ENCODE results near the gene TAAR9.
"Not testable (repeated sequence)": the region's sequence is repeated elsewhere in the genome, so short reads cannot be mapped to it uniquely, and the experiment has no call there.

The TAAR9 gene

DNA sequence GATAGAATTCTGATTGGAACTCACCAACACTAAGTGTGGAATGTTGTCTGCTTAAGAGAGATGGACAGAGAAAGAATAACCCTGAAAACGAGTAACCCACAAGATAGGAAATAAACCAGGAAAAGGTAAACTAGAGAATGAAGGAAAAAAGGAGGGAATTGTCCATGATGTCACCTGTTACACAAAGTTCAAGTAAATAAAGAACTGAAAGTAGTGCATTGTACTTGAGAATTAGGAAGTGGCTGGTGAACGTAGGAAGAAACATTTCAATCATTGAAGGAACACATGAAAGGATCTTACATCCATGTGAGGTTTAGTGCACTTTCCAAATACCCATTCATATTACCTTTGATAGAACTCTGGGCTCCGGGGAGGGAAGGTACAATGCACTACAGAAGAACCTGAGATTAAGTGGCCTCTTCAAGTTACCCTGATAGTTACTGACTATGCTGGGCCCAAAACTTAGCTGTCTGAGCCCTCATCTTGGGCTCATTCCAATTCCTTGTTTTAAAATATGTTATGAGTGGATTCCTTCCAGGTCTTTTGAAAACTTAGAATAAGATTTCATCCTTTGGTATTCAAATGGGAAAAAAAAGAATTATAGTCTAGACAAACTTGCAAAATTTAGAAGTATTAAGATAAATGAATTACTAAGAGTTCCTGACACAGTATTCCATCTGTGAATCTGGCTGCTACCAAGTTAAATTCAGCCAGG lies 24.1 kb upstream of the TAAR9 start:
- no peak for DNase-seq (ENCODE audit: low read depth in 2 of 2)

DNA sequence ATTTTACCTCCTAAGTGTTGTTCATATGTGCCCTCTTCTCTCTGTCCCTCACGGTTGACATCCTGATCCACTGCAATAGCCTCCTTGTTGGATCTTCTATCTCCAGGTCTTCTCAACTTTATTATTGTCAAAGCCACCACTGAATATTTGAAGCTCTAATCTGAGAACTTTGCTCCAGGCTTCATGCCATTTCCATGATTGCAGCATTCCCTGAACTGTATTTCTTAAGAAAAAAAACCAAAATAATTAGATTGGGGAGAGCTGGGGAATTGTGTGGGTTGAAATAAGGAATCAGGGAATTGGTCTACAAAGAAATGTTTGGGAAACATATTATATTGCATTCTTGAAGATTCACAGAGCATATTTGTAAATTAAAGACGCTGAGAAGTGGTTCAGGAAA lies 22.7 kb upstream of the TAAR9 start:
- no peak for DNase-seq (ENCODE audit: low read depth in 2 of 2)

DNA sequence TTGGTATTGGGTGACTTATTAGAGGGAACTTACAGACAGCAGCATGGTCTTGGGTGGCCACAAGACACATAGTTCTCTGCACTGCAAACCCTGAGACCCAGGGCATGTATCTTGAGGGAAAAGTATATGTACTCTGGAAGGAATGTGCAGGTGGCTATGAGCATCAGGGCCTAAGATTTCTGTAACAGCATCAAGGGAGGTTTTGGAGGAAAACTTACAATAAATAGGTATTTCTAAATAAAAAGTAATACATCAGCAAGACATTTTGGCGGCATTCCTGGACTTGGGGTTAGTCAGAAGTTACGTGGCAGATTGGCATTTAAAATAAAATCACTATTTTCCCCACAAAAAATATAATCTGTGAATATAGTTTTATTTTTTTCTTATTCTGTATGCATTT lies 17.1 kb upstream of the TAAR9 start:
- DNase-seq (ENCODE audit: low read depth in 2 of 2): no peak

DNA sequence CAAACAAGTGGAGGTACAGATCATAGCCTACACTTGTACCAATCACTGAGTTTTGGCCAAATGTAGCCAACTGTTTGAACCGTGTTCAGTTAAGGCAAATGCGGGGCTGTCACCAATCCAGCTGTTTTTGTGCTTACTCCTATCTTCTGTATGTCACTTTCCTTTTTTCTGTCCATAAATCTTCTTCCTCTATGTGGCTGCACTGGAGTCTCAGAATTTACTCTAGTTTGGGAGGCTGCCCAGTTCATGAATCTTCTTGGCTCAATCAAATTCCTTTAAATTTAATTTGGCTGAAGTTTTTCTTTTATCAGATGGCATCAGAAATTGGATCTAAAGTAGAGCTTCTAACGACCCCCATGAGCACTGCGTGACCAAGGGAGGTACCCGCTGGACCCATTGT lies 13.4 kb upstream of the TAAR9 start:
- DNase-seq (ENCODE audit: low read depth in 2 of 2): no peak

DNA sequence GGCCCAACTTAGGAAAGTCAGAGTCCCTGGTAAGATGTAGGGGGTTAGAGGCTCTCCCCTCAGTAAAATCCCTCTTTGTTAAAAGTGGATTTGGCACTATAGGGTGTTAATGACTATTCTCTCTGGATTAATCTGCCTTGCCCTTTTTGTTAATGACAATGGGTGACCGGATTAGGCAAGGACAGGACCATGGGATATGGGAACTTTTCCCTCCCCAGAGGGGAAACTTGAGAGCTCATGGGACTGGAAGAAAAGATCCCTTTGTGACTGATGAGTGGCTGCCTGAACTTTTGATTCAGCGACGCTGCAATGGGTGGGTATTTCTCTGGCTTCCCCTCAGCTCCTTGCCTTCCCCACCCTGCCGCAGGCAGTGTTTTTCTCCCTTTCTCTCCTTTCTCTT lies 12.2 kb upstream of the TAAR9 start:
- DNase-seq (ENCODE audit: low read depth in 2 of 2): no peak

DNA sequence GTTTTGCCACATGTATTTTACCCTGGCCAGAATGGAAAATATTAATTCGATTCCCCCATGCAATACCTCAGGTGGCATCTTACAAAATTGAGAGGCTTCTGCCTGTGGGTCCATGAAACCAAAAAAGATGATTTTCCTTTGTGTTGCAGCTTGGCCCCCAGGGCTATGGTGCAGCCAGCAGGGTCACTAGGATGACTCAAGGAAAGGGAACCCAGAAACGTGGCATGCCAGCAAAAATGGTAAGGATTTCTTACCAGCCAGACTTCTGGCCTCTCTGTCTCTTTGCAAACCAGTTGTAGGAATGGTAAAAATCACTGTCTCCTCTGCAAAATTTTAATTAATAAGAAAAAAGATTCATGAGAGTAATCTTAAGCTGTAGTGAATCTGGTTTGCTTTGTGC lies 11.6 kb upstream of the TAAR9 start:
- DNase-seq (ENCODE audit: low read depth in 2 of 2): no peak

DNA sequence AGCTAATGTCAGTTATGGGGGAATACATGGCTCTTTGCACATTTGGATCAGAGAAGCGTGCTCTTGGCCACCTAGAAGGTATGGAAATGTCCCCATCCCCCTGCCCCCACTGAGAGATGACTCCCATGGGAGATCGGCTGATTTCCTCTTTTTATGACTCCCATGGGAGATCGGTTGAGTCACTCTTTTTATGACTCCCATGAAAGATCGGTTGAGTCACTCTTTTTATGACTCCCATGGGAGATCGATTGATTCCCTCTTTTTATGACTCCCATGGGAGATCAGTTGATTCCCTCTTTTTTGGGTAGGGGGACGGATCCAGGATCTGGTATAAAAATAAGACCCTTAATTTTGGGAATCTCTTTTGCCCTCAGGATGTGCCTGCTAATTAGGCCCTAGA lies 10.3 kb upstream of the TAAR9 start:
- no peak for DNase-seq (ENCODE audit: low read depth in 2 of 2)

DNA sequence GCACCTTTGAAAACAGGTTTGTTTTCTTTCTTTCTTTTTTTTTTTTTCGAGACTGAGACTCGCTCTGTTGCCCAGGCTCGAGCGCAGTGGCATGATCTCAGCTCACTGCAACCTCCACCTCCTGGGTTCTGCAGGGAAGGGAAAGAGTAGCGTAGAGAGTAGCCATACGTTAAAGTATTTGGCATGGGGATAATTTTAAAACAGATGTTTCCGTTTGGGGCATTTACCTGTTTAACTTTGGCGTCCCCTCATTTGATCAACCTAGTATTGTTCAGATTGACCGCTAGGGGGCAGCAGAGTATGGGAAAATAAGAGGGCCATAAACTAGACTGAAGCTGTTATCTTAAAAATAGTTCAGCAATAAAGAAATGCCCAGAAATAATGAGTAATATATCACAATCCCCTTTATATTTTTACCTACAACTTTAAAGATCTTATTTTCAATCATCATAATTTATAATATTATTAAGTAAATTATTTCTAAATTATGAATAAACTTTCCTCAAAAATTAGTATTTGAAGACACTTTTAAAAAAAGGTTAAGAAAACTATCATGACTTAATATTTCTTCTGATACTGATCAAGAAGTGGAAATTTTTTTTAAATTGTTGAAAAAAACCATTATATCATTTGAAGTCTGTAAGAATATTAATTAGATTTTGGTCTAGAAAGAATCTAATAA lies 7.6 kb upstream of the TAAR9 start:
- DNase-seq (ENCODE audit: low read depth in 2 of 2): peak; percentile 40 to 70

DNA sequence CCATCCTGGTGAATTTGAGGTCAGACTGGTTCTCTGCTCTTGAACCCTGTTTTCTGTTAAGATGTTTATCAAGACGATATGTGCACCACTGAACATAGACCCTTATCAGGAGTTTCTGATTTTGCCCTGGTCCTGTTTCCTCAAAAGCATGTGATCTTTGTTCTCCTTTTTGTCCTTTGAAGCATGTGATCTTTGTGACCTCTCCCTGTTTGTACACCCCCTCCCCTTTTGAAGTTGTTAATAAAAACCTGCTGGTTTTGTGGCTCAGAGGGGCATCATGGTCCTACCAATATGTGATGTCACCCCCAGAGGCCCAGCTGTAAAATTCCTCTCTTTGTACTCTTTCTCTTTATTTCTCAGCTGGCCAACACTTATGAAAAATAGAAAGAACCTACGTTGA lies 3.5 kb upstream of the TAAR9 start:
- not testable (repeated sequence) for DNase-seq (ENCODE audit: low read depth in 2 of 2)

DNA sequence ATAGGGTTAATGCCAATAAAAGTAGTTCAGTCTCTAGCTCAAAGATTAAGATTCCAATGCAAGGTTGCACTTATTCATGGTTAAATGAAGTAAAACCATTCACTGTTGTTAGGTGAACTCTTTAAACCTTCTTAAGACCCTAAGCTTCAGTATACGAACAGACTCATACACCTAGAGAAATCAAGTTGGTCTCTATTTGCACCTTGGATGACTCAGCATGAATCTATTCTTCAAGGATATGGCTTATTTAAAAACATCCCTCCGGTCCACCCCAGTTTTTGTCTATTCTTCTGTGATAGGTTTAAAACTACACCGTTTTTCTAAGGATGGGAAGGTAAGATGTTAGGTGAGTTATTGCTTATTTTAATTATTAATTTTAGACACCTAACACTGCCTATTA lies 932 bp upstream of the TAAR9 start:
- no peak for DNase-seq (ENCODE audit: low read depth in 2 of 2)

DNA sequence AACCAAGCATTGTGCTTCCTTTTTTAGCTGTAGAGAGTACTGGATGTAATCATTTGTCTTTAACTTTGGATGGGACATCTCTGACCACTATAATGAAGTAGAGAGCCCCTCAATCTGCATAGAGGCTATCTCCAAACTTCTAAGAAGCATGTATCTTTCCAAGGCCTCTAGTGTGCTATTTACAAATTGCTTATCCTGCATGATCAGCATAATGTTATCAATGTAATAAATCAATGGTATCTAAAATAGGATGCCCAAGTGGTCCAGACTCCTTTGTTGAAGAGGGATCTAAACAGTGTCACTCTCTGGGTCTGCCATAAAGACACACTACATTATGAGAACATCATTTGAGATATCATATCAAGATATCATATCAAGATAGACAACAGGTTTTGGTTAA lies 6.7 kb downstream of the TAAR9 start:
- DNase-seq (ENCODE audit: low read depth in 2 of 2): no peak

DNA sequence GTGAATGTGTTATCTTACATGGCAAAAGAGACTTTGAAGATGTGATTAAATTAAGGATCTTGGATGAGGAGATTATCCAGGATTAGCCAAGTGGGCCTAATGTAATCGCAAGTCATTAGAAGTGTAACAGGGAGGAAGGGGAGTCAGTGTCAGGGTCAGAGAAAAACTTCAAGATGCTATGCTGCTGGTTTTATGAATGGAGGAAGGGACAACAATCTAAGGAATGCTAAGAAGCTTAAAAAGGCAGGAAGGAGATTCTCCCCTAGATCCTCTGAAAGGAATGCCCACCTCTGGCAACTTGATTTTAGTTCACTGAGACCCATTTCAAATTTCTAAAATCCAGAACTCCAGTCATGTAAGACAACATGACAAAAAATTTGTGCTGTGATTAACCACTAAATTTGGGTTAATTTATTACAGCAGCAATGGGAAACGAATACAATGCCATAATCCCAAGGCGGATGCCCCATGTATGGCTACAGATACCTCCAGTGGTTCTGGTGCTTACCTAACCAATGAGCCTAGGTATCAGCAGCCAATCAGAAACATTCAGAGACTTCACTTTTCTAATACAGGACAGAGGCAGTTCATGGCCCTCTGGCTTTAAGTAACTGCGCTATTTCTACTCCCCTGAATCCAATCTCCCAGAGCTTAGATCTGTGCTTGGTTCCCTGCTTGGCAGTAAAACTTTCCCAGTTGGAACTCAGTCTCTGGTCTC lies 10.8 kb downstream of the TAAR9 start:
- DNase-seq (ENCODE audit: low read depth in 2 of 2): no peak

DNA sequence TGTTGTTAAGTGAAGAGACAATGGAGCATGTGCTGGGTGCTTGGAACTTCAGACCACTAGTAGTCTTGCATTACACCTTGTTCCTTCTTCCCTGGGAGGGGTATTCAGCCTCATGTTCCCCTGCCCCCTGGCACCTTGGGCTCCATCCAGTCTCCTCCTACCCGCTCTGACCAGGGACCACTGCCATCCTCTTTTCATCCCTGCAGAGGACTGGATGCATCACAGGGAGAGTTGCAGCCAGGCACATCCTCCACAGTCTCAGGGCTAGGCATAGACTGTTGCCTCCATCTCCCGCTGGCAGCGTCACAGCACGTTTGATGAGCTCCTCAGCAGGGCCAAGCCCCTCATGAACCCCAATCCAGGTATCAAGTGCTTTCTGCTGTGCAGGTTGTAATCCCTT lies 13.1 kb downstream of the TAAR9 start:
- DNase-seq (ENCODE audit: low read depth in 2 of 2): no peak

DNA sequence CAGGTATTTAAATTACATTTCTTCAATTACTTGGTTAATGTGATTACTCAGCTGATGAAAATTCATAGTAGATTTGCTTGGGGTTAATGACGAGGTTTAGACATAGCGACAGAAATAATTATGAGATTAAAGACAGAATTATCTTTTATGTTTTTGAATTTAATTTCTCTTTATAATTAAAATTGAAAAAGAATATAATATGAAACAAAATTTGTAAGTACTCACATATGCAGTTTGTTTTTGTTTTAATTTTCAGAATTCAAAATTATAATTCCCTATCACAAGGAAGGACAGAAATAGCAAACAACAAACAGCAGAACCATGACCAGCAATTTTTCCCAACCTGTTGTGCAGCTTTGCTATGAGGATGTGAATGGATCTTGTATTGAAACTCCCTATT lies 14.3 kb downstream of the TAAR9 start, which contains the start of gene TAAR8:
Gene TAAR8 (plus strand): TSS at position 301 of the 400 bp plus-strand sequence. CDS start 21 bp downstream, at position 322.
- no peak for DNase-seq (ENCODE audit: low read depth in 2 of 2)

DNA sequence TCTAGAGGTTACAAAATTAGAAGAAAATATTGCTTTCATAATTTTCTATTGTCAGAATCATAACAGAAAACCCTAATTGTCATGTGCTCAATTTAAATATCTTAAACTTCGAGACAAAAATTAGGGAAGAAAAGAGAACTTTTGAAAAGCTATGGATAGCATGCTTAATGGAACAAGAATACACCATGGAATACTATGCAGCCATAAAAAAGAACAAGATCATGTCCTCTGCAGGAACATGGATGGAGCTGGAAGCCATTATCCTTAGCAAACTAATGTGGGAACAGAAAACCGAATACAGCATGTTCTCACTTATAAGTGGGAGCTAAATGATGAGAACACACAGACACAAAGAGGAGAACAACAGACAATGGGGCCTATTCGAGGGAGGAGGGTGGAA lies 22.0 kb downstream of the TAAR9 start:
- not testable (repeated sequence) for DNase-seq (ENCODE audit: low read depth in 2 of 2)

DNA sequence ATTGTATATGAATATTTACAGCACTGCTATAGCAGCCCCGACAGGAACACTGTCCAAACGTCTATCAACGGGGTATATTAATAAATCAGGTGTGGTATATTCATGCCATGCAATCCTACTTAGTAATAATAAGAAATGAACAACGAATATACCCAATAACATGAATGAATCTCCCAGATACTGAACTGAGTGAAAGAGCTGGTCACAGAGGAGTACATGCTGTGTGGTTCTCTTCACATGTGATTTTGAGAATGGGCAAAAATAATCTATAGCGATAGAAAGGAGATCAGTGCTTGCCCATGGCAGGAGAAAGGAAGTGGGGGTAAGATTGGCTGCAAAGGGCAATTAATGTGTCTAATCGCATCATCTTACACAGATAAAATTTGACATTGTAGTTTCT lies 28.3 kb downstream of the TAAR9 start:
- DNase-seq (ENCODE audit: low read depth in 2 of 2): no peak

DNA sequence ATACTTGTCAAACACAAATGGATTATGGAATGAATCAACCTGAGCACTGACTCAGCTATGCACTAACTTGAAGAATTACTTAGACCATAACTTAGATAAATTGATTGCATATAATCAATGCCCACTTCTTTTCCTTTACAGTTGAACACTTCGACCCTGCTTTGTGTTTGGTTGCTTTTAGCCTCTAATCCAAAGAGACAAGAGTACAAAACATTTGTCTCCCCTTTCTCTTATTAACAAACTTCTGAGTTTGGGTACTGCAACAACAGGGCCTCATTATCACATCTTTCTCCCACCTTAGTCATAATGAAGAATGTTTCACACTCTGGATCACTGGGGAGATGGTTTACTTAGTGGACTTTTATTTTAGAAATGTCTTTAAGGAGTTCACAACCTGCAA lies 29.5 kb downstream of the TAAR9 start:
- no peak for DNase-seq (ENCODE audit: low read depth in 2 of 2)

DNA sequence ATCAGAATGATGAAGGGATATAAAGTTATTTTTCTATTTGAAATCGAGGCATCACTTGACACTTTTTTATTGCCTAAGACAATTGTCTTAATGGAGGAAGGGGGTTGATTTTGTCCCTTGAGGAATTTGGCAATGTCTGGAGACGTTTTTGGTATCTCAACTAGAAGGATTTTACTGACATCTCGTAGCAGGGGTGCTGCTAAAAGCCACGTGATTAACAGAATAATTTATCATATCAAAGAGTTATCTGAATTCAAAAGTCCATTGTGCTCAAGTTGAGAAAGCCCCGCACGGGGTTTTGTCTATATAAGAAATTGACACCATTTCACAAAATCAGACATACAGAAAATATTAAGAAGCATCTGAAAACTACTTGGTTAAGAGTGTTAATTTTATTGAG lies 30.5 kb downstream of the TAAR9 start:
- DNase-seq (ENCODE audit: low read depth in 2 of 2): no peak

DNA sequence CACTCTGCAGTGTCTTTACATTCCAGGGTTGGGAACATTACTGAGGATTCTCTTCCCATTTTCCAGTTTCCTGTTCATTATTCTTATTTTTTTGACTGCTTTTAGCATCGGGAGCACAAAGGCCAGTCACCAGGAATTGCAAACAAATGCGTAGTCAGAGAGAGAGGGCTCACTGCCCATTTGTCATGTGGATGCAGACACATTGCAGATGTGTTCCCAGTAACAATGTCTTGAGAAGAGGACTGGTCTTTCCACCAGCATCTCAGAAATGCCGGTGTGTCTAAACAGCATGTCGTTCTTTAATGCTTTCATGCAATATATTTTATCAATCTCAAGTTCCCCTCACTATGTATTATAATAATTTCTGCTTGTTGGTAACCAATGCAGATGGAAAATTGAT lies 31.1 kb downstream of the TAAR9 start:
- DNase-seq (ENCODE audit: low read depth in 2 of 2): no peak

DNA sequence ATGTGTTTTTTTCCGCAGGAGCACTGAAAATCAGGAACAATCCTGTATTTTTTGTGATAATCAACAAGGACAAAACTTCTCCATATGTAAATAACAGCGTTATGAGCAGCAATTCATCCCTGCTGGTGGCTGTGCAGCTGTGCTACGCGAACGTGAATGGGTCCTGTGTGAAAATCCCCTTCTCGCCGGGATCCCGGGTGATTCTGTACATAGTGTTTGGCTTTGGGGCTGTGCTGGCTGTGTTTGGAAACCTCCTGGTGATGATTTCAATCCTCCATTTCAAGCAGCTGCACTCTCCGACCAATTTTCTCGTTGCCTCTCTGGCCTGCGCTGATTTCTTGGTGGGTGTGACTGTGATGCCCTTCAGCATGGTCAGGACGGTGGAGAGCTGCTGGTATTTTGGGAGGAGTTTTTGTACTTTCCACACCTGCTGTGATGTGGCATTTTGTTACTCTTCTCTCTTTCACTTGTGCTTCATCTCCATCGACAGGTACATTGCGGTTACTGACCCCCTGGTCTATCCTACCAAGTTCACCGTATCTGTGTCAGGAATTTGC lies 32.2 kb downstream of the TAAR9 start, which contains the start of gene TAAR6:
Gene TAAR6 (plus strand): TSS at position 102 of the 557 bp plus-strand sequence. CDS start 0 bp downstream, at position 102.
- DNase-seq (ENCODE audit: low read depth in 2 of 2): no peak

DNA sequence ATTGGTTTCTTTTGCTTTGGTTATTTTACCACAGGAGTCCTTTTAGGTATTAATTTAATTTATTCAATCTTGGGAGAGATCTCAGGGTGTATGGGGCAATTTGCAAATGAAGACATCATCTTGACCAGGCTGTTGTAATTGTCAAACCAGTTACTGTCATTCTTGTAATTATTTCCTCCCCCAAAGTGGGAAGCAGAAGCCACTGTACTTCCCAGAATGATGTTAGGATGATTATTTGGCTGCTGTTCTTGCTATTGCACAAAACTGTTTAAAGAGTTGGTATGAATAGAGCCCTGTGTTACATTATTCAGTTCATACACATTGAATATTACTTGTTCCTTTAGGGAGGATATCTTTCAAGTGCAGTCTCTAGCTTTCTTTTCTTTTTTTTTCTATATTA lies 33.7 kb downstream of the TAAR9 start:
- no peak for DNase-seq (ENCODE audit: low read depth in 2 of 2)

DNA sequence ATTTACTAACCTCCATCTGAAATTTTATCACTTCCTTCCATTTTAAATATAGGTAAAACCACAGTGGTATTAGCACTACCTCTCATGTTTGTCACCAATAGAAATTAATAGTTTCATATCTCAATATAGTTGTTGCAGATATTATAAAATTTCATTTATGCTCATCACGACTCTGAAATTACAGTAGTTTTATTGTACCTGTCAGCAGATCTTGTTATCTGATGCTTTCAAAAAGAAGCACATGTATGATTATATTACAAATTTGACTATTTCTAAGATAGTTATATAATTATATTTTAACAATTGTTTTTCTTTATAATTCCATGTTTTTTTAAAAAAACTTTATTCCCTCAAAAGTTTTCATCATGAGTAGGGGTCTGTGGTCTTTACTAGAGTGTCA lies 46.6 kb downstream of the TAAR9 start:
- no peak for DNase-seq (ENCODE audit: low read depth in 2 of 2)

DNA sequence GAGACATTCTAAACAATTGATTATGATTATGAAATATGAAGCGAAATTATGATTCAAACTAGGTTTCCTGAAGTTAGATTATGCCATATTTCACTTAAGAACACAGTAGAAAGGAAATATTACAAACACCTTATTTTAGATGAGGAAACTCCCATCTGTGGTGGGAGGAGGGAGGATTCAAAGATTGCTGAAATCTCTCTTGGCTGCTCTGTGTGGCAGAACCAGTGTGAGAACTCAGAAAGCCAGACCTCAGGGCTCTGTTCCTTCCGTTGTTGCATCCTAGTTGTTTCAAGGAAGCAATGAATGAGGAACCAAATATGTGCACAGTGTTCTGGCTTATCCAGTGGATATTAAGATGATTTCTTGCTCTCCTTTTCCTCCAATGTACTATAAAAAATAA lies 49.3 kb downstream of the TAAR9 start:
- no peak for DNase-seq (ENCODE audit: low read depth in 2 of 2)

Measured in activated CD4-positive, alpha-beta T cell treated with anti-CD3 and anti-CD28 coated beads for 24 hours (primary cell).